K562 (cell line): Measurements from ENCODE around the gene SERPINE1. TPM values are rescaled to one million over a fixed set of nuclear protein-coding genes. Genes with fewer than 3 reads are reported as not detected.

Experiments
- ATF1 ChIP-seq, 2 experiments: fragments of 450-650 bp in 1 of 2; IDR thresholded peaks; 2 replicates each; pipeline ENCODE4 v1.6.1; 2016; ENCODE audit warnings: missing compliant biosample characterization in 1 of 2, missing genetic modification characterization in 1 of 2
- BDP1 ChIP-seq: IDR thresholded peaks from 3 replicates; pipeline ENCODE4 v1.6.1; 2011; ENCODE audit not compliant: insufficient read length, insufficient read depth
- CBX8 ChIP-seq: fragments of 200-600 bp; sonication (generic); IDR thresholded peaks from 2 replicates; pipeline ENCODE4 v1.6.1; 2012; ENCODE audit warnings: borderline replicate concordance, mixed run types, low read depth, mild to moderate bottlenecking, moderate library complexity, mixed read lengths, low read length, control low read depth, inconsistent platforms; ENCODE audit not compliant: poor library complexity, severe bottlenecking; ENCODE audit errors: extremely low read depth
- CREBBP ChIP-seq: IDR thresholded peaks from one replicate; pipeline ENCODE4 v1.6.1; 2012; ENCODE audit warnings: low read depth, mild to moderate bottlenecking, control low read depth, inconsistent platforms, low read length
- ESRRA ChIP-seq: fragments of 450-650 bp; IDR thresholded peaks from 2 replicates; pipeline ENCODE4 v1.6.1; 2014; ENCODE audit warnings: low read depth, mild to moderate bottlenecking, moderate library complexity, borderline replicate concordance
- HCFC1 ChIP-seq: IDR thresholded peaks from 2 replicates; pipeline ENCODE4 v1.6.1; 2012; ENCODE audit warnings: low read depth, low read length, improper control_type of control experiment
- HDAC6 ChIP-seq: IDR thresholded peaks from 2 replicates; pipeline ENCODE4 v1.6.1; 2012; ENCODE audit warnings: low read depth, mild to moderate bottlenecking, control low read depth, inconsistent platforms, low read length, moderate library complexity
- HMG20A ChIP-seq: fragments of 450-650 bp; formaldehyde crosslinking; conservative IDR thresholded peaks from 2 replicates; pipeline ENCODE4 v1.4.0; 2020; ENCODE audit warnings: mild to moderate bottlenecking, mixed read lengths
- ILF3 ChIP-seq: fragments of 450-650 bp; IDR thresholded peaks from 2 replicates; pipeline ENCODE4 v1.6.1; 2018; ENCODE audit warnings: antibody characterized with exemption, mild to moderate bottlenecking, moderate library complexity, borderline replicate concordance
- JUN ChIP-seq, 2 experiments: sonication (generic) in 1 of 2; formaldehyde crosslinking in 1 of 2; IDR thresholded peaks; 2 replicates each; pipeline versions ENCODE4 v1.6.1 to v1.8.0; 2012 to 2022; ENCODE audit warnings: borderline replicate concordance in 2 of 2, mild to moderate bottlenecking in 2 of 2, improper control_type of control experiment in 1 of 2, low read depth in 1 of 2, low read length in 1 of 2, missing genetic modification reagents in 1 of 2
- KLF10 ChIP-seq: fragments of 250-450 bp; sonication (Bioruptor Pico); IDR thresholded peaks from 2 replicates; pipeline ENCODE4 v1.6.1; 2021; ENCODE audit warnings: matching md5 sums
- NR2F6 ChIP-seq: fragments of 450-650 bp; formaldehyde crosslinking; IDR thresholded peaks from 2 replicates; pipeline ENCODE4 v1.4.0; 2020; ENCODE audit warnings: mild to moderate bottlenecking
- ZBTB8A ChIP-seq: fragments of 450-650 bp; IDR thresholded peaks from 2 replicates; pipeline ENCODE4 v1.6.1; 2018; ENCODE audit warnings: mild to moderate bottlenecking, moderate library complexity; ENCODE audit not compliant: partially characterized antibody
- ZNF134 ChIP-seq: fragments of 250-450 bp; sonication (Bioruptor Pico); conservative IDR thresholded peaks from 2 replicates; pipeline ENCODE4 v1.4.0; 2020
- ZNF143 ChIP-seq: sonication (generic); formaldehyde crosslinking; IDR thresholded peaks from 2 replicates; pipeline ENCODE4 v1.9.0; 2022; ENCODE audit warnings: mild to moderate bottlenecking, missing genetic modification reagents
- ZNF24 ChIP-seq: fragments of 450-650 bp; IDR thresholded peaks from 2 replicates; pipeline ENCODE4 v1.6.1; 2016
- ZNF583 ChIP-seq: fragments of 250-450 bp; sonication (Bioruptor Pico); IDR thresholded peaks from 2 replicates; pipeline ENCODE4 v1.4.0; 2020
- ZZZ3 ChIP-seq: fragments of 450-650 bp; IDR thresholded peaks from 2 replicates; pipeline ENCODE4 v1.6.1; 2016; ENCODE audit warnings: antibody characterized with exemption, mild to moderate bottlenecking, moderate library complexity
- polyA plus RNA-seq, 8 experiments: library from polyadenylated mRNA; depleted of rRNA in 4 of 8; stranded (reverse) in 5 of 8; unstranded in 3 of 8; fragments of >200 nt; fragmentation: Nextera tagmentation in 2 of 8; fragmentation: Illumina TruSeq in 1 of 8; extraction: Ambion mirVana in 2 of 8; extraction: Trizol in 1 of 8; gene quantifications; 2 replicates each; pipeline versions ENCODE4 v1.2.1 to v1.2.3, GENCODE V29; 2011 to 2014; ENCODE audit warnings: inconsistent platforms in 1 of 8, missing spikeins in 1 of 8
- total RNA-seq, 7 experiments: library from RNA; depleted of rRNA in 6 of 7; stranded (reverse); fragments of >200 nt in 6 of 7; fragmentation: Illumina TruSeq in 2 of 7; extraction: Trizol in 2 of 7; gene quantifications; 2 replicates each; pipeline versions ENCODE4 v1.2.1 to v1.2.3, GENCODE V29; 2011 to 2021; ENCODE audit warnings: low replicate concordance in 1 of 7
- TF ChIP-seq, protein P1 (sequence below), 2 experiments: fragments of 450-650 bp; IDR thresholded peaks; 2 replicates each; pipeline ENCODE4 v1.6.1; 2016
- TF ChIP-seq, protein P2 (sequence below): fragments of 450-650 bp; IDR thresholded peaks from 2 replicates; pipeline ENCODE4 v1.6.1; 2018; ENCODE audit warnings: mild to moderate bottlenecking, low read depth; ENCODE audit not compliant: partially characterized antibody
- TF ChIP-seq, protein P3 (sequence below): sonication (generic); formaldehyde crosslinking; IDR thresholded peaks from 2 replicates; pipeline ENCODE4 v1.8.0; 2022; ENCODE audit warnings: mild to moderate bottlenecking, missing genetic modification reagents
- TF ChIP-seq, protein P4 (sequence below): fragments of 200-800 bp; sonication (Bioruptor generic); IDR thresholded peaks from 2 replicates; pipeline ENCODE4 v1.6.1; 2017; ENCODE audit warnings: missing genetic modification characterization, missing compliant biosample characterization

SERPINE1 gene
- total and polyA plus RNA-seq, 9 of the 15 experiments (the other 6 are each of a cell fraction or from before 2014, with no cell fraction given), result 0.22 to 4.8 (median 0.91) TPM

DNA sequence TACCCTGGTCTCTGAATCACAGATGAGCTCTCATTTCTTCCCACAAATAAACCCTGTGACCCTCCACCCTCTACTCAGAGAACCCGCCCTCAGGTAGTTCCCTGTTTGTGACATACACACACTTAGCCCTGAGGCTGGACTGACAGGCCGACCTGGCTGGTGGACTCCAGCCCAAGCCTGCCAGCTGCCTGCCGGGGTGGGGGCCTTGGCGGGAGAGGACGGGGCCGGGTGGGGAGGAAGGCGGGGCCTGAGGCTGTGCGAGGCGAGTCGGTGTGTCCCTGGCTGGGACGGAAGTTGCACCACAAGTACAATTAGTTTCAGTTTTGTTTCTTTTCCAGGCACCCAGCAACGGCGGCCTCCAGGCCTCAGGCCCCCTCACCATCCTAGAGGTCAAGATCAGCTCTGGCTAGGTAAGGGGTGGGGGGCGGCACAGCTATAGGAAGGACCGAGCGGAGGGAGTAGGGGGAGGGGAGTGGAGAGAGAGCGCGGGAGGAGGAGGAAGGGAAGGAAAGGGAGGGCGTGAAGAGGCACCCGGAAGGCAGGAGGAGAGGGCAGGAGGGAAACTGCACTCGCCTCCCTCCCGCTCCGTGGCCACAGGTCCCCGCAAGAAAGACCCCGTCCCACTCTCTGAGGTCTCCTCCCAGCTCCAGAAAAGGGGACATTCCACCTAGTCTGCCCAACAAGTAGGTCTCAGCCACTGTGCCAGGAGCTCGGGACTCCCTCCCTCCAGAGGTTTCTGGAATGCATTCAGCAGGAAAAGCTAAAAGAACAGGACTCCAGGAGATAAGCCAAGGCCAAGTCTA, 41.5 kb upstream of the SERPINE1 start, which contains the start of gene TRIM56 (continued):
- TF ChIP-seq ATF1 (CRISPR knock-in tag; IDR thresholded peaks at IDR 0.05) (no peak), ATF1 (tag; IDR thresholded peaks at IDR 0.05) (0 out of 2 replicates have a peak, but pooled peaks have one; percentile 14), JUN (IDR thresholded peaks at IDR 0.05; ENCODE audit: borderline replicate concordance, low read depth, low read length) (no peak), JUN (CRISPR knock-in tag; IDR thresholded peaks at IDR 0.05; ENCODE audit: borderline replicate concordance) (no peak), ZBTB8A (no peak), CREBBP (no peak), CBX8 (no peak), ILF3 (no peak), ZNF143 (CRISPR knock-in tag) (no peak), KLF10 (CRISPR knock-in tag) (no peak), ZZZ3 (no peak), ZNF583 (CRISPR knock-in tag) (no peak), ESRRA (peak; percentile 21; the same call in 1 of the 2 replicates), ZNF134 (CRISPR knock-in tag) (no peak), HCFC1 (peak; percentile 40), HDAC6 (no peak), NR2F6 (CRISPR knock-in tag) (no peak), ZNF24 (no peak), BDP1 (no peak), HMG20A (CRISPR knock-in tag) (no peak)
- TF ChIP-seq, protein P1, sequence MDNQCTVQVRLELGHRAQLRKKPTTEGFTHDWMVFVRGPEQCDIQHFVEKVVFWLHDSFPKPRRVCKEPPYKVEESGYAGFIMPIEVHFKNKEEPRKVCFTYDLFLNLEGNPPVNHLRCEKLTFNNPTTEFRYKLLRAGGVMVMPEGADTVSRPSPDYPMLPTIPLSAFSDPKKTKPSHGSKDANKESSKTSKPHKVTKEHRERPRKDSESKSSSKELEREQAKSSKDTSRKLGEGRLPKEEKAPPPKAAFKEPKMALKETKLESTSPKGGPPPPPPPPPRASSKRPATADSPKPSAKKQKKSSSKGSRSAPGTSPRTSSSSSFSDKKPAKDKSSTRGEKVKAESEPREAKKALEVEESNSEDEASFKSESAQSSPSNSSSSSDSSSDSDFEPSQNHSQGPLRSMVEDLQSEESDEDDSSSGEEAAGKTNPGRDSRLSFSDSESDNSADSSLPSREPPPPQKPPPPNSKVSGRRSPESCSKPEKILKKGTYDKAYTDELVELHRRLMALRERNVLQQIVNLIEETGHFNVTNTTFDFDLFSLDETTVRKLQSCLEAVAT (IDR thresholded peaks at IDR 0.05), result peak; percentile 49 to 56; a peak in 2 of 4 replicates
- TF ChIP-seq, protein P2, sequence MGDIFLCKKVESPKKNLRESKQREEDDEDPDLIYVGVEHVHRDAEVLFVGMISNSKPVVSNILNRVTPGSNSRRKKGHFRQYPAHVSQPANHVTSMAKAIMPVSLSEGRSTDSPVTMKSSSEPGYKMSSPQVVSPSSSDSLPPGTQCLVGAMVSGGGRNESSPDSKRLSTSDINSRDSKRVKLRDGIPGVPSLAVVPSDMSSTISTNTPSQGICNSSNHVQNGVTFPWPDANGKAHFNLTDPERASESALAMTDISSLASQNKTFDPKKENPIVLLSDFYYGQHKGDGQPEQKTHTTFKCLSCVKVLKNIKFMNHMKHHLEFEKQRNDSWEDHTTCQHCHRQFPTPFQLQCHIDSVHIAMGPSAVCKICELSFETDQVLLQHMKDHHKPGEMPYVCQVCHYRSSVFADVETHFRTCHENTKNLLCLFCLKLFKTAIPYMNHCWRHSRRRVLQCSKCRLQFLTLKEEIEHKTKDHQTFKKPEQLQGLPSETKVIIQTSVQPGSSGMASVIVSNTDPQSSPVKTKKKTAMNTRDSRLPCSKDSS, result no peak
- TF ChIP-seq, protein P3, sequence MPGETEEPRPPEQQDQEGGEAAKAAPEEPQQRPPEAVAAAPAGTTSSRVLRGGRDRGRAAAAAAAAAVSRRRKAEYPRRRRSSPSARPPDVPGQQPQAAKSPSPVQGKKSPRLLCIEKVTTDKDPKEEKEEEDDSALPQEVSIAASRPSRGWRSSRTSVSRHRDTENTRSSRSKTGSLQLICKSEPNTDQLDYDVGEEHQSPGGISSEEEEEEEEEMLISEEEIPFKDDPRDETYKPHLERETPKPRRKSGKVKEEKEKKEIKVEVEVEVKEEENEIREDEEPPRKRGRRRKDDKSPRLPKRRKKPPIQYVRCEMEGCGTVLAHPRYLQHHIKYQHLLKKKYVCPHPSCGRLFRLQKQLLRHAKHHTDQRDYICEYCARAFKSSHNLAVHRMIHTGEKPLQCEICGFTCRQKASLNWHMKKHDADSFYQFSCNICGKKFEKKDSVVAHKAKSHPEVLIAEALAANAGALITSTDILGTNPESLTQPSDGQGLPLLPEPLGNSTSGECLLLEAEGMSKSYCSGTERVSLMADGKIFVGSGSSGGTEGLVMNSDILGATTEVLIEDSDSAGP (CRISPR knock-in tag), result no peak
- TF ChIP-seq, protein P4, sequence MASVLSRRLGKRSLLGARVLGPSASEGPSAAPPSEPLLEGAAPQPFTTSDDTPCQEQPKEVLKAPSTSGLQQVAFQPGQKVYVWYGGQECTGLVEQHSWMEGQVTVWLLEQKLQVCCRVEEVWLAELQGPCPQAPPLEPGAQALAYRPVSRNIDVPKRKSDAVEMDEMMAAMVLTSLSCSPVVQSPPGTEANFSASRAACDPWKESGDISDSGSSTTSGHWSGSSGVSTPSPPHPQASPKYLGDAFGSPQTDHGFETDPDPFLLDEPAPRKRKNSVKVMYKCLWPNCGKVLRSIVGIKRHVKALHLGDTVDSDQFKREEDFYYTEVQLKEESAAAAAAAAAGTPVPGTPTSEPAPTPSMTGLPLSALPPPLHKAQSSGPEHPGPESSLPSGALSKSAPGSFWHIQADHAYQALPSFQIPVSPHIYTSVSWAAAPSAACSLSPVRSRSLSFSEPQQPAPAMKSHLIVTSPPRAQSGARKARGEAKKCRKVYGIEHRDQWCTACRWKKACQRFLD (CRISPR knock-in tag), result peak; percentile 59; the same call in 1 of the 2 replicates
